Measurements from ENCODE around the gene AP5Z1.

AP5Z1 gene

GRCh38 chr7:4747013-4747412, 28.4 kb upstream of the AP5Z1 start:
- DNase-seq, result no peak

- DNase-seq, result no peak
Observed at GRCh38 chr7:4747746-4748145, 27.7 kb upstream of the AP5Z1 start.

GRCh38 chr7:4748231-4748681, 27.2 kb upstream of the AP5Z1 start:
- DNase-seq, result no peak

GRCh38 chr7:4749363-4749762, 26.1 kb upstream of the AP5Z1 start:
- no peak for DNase-seq

- DNase-seq, result no peak
Observed at GRCh38 chr7:4749798-4750197, 25.6 kb upstream of the AP5Z1 start.

GRCh38 chr7:4751398-4751947, 23.9 kb upstream of the AP5Z1 start:
- DNase-seq, result no peak

- DNase-seq, result peak; percentile 78
Observed at GRCh38 chr7:4753598-4754432, 21.6 kb upstream of the AP5Z1 start.

GRCh38 chr7:4754433-4755010, 20.9 kb upstream of the AP5Z1 start:
- DNase-seq, result no peak

GRCh38 chr7:4755045-4755444, 20.4 kb upstream of the AP5Z1 start:
- no peak for DNase-seq

GRCh38 chr7:4758111-4758510, 17.3 kb upstream of the AP5Z1 start:
- DNase-seq, result no peak

- DNase-seq, result no peak
Observed at GRCh38 chr7:4758791-4759190, 16.6 kb upstream of the AP5Z1 start.

GRCh38 chr7:4759211-4759610, 16.2 kb upstream of the AP5Z1 start:
- no peak for DNase-seq

GRCh38 chr7:4760952-4761351, 14.5 kb upstream of the AP5Z1 start:
- DNase-seq, result no peak

GRCh38 chr7:4762121-4763055, 13.0 kb upstream of the AP5Z1 start:
- no peak for DNase-seq

GRCh38 chr7:4763091-4763793, 12.2 kb upstream of the AP5Z1 start:
- DNase-seq, result no peak

GRCh38 chr7:4763794-4764185, 11.6 kb upstream of the AP5Z1 start:
- DNase-seq, result no peak

- no peak for DNase-seq
Observed at GRCh38 chr7:4764402-4765007, 10.9 kb upstream of the AP5Z1 start.

- no peak for DNase-seq
Observed at GRCh38 chr7:4765776-4766490, 9.5 kb upstream of the AP5Z1 start.

- no peak for DNase-seq
Observed at GRCh38 chr7:4766666-4767519, 8.5 kb upstream of the AP5Z1 start.

Measured in CD4-positive, alpha-beta T cell treated with Interleukin-4 for 4 hours (primary cell).